Memory B cell (primary cell): Measurements from ENCODE around the gene LIPT2.
A peak's percentile ranks its signal among the peaks of the same experiment; 100 is the strongest.

Experiments
- ATAC-seq: fragments of 150-1000 bp; cut with Tn5 transposase; 2 replicates; pipeline ENCODE4 v1.10.0; 2021; ENCODE audit warnings: low read depth, mild to moderate bottlenecking, moderate library complexity
- DNase-seq, 2 donors: peaks; one replicate each; pipeline ENCODE4 v3.0.0; 2022; ENCODE audit warnings: low spot score in 2 of 2
- H3K27ac Mint-ChIP-seq: one replicate; pipeline ENCODE4 v1.8.0; 2022; ENCODE audit warnings: mild to moderate bottlenecking, moderate library complexity, mixed read lengths
- H3K27me3 Mint-ChIP-seq: one replicate; pipeline ENCODE4 v1.8.0; 2022; ENCODE audit warnings: mixed read lengths
- H3K36me3 Mint-ChIP-seq: one replicate; pipeline ENCODE4 v1.8.0; 2022; ENCODE audit warnings: mild to moderate bottlenecking, mixed read lengths
- H3K4me1 Mint-ChIP-seq: one replicate; pipeline ENCODE4 v1.8.0; 2022; ENCODE audit warnings: mixed read lengths
- H3K4me3 Mint-ChIP-seq: one replicate; pipeline ENCODE4 v1.8.0; 2022; ENCODE audit warnings: mild to moderate bottlenecking, moderate library complexity, mixed read lengths
- H3K9me3 Mint-ChIP-seq: one replicate; pipeline ENCODE4 v1.8.0; 2022; ENCODE audit warnings: mixed read lengths

The LIPT2 gene

GRCh38 chr11:74465291-74465708 is 28.2 kb downstream of the LIPT2 start:
- ATAC-seq (no peak), DNase-seq (no peak)
- Mint-ChIP-seq H3K27ac (no peak overlapping the region), H3K4me1 (peaks cover 5% of the 10 kb centered on the region), H3K4me3 (no peak overlapping the region), H3K27me3 (peaks cover 23% of the 10 kb centered on the region), H3K9me3 (no peaks in the 10 kb centered on the region), H3K36me3 (no peaks in the 10 kb centered on the region)

- Mint-ChIP-seq H3K27me3 (peaks cover 23% of the 10 kb centered on the region), H3K9me3 (no peaks in the 10 kb centered on the region)
Observed at GRCh38 chr11:74464746-74465145, 28.8 kb downstream of the LIPT2 start.

GRCh38 chr11:74463216-74463615 is 30.3 kb downstream of the LIPT2 start:
- Mint-ChIP-seq H3K36me3 (no peaks in the 10 kb centered on the region), H3K4me3 (no peak overlapping the region), H3K27me3 (peaks cover 19% of the 10 kb centered on the region), H3K4me1 (peaks cover 2% of the 10 kb centered on the region), H3K27ac (no peak overlapping the region), H3K9me3 (no peaks in the 10 kb centered on the region)
- DNase-seq (no peak), ATAC-seq (no peak)

More at GRCh38 chr11:74464746-74465145, 28.8 kb downstream of the LIPT2 start:
- no peak for ATAC-seq
- Mint-ChIP-seq H3K27ac (no peak overlapping the region), H3K36me3 (no peaks in the 10 kb centered on the region), H3K4me1 (peaks cover 5% of the 10 kb centered on the region), H3K4me3 (no peak overlapping the region)
- DNase-seq, result no peak

GRCh38 chr11:74462631-74463030 is 30.9 kb downstream of the LIPT2 start:
- Mint-ChIP-seq H3K27me3 (peaks cover 16% of the 10 kb centered on the region), H3K4me3 (no peak overlapping the region), H3K27ac (no peak overlapping the region), H3K9me3 (no peaks in the 10 kb centered on the region), H3K4me1 (no peaks in the 10 kb centered on the region), H3K36me3 (no peaks in the 10 kb centered on the region)
- DNase-seq (no peak), ATAC-seq (no peak)

- Mint-ChIP-seq H3K36me3 (no peaks in the 10 kb centered on the region), H3K4me1 (no peaks in the 10 kb centered on the region), H3K4me3 (no peak overlapping the region), H3K9me3 (no peaks in the 10 kb centered on the region), H3K27me3 (peaks cover 14% of the 10 kb centered on the region), H3K27ac (no peak overlapping the region)
- DNase-seq (no peak), ATAC-seq (no peak)
Observed at GRCh38 chr11:74462009-74462408, 31.5 kb downstream of the LIPT2 start.

- ATAC-seq, result no peak
- Mint-ChIP-seq H3K4me3 (no peak overlapping the region), H3K27ac (no peak overlapping the region), H3K36me3 (no peaks in the 10 kb centered on the region), H3K27me3 (peaks cover 8% of the 10 kb centered on the region), H3K4me1 (no peaks in the 10 kb centered on the region), H3K9me3 (no peaks in the 10 kb centered on the region)
- no peak for DNase-seq
Observed at GRCh38 chr11:74460481-74461154, 32.9 kb downstream of the LIPT2 start.

GRCh38 chr11:74460065-74460464 is 33.5 kb downstream of the LIPT2 start:
- peaks cover 6% of the 10 kb centered on the region for H3K27me3 Mint-ChIP-seq
- no peaks in the 10 kb centered on the region for H3K36me3 Mint-ChIP-seq
- no peak for ATAC-seq
- no peaks in the 10 kb centered on the region for H3K9me3 Mint-ChIP-seq
- no peak overlapping the region for H3K27ac Mint-ChIP-seq
- DNase-seq, result no peak
- H3K4me1 Mint-ChIP-seq, result no peaks in the 10 kb centered on the region
- no peak overlapping the region for H3K4me3 Mint-ChIP-seq

GRCh38 chr11:74459584-74459983 is 33.9 kb downstream of the LIPT2 start:
- Mint-ChIP-seq H3K27ac (no peak overlapping the region), H3K36me3 (no peaks in the 10 kb centered on the region), H3K27me3 (peaks cover 2% of the 10 kb centered on the region), H3K9me3 (no peaks in the 10 kb centered on the region), H3K4me1 (no peaks in the 10 kb centered on the region), H3K4me3 (no peak overlapping the region)
- DNase-seq (no peak), ATAC-seq (no peak)

GRCh38 chr11:74457356-74457755 is 36.2 kb downstream of the LIPT2 start:
- H3K4me3 Mint-ChIP-seq, result no peak overlapping the region
- no peak overlapping the region for H3K27ac Mint-ChIP-seq
- DNase-seq (no peak), ATAC-seq (no peak)
- H3K27me3 Mint-ChIP-seq, result peaks cover 8% of the 10 kb centered on the region
- H3K4me1 Mint-ChIP-seq, result peaks cover 3% of the 10 kb centered on the region
- no peaks in the 10 kb centered on the region for H3K9me3 Mint-ChIP-seq
- H3K36me3 Mint-ChIP-seq, result no peaks in the 10 kb centered on the region

GRCh38 chr11:74453373-74453975 is 40.0 kb downstream of the LIPT2 start:
- peak; percentile 47 for ATAC-seq
- DNase-seq, result peak; percentile 29 to 53
- H3K4me3 Mint-ChIP-seq, result no peak overlapping the region
- no peak overlapping the region for H3K27ac Mint-ChIP-seq
- H3K27me3 Mint-ChIP-seq, result peaks cover 9% of the 10 kb centered on the region
- H3K9me3 Mint-ChIP-seq, result no peaks in the 10 kb centered on the region
- no peaks in the 10 kb centered on the region for H3K36me3 Mint-ChIP-seq
- H3K4me1 Mint-ChIP-seq, result peaks cover 6% of the 10 kb centered on the region

GRCh38 chr11:74452366-74452765 is 41.2 kb downstream of the LIPT2 start:
- H3K36me3 Mint-ChIP-seq, result no peaks in the 10 kb centered on the region
- ATAC-seq (no peak), DNase-seq (no peak)
- peaks cover 6% of the 10 kb centered on the region for H3K4me1 Mint-ChIP-seq
- H3K4me3 Mint-ChIP-seq, result no peak overlapping the region
- H3K27ac Mint-ChIP-seq, result no peak overlapping the region
- H3K27me3 Mint-ChIP-seq, result peaks cover 8% of the 10 kb centered on the region
- no peaks in the 10 kb centered on the region for H3K9me3 Mint-ChIP-seq

- Mint-ChIP-seq H3K36me3 (no peaks in the 10 kb centered on the region), H3K27ac (no peak overlapping the region), H3K9me3 (no peaks in the 10 kb centered on the region), H3K4me3 (no peak overlapping the region), H3K4me1 (peaks cover 6% of the 10 kb centered on the region), H3K27me3 (peaks cover 9% of the 10 kb centered on the region)
- no peak for DNase-seq
- no peak for ATAC-seq
Observed at GRCh38 chr11:74450318-74450717, 43.2 kb downstream of the LIPT2 start.

GRCh38 chr11:74449369-74449931 is 44.1 kb downstream of the LIPT2 start:
- peak; percentile 47 to 61 for DNase-seq

GRCh38 chr11:74447720-74448119 is 45.8 kb downstream of the LIPT2 start:
- Mint-ChIP-seq H3K36me3 (no peaks in the 10 kb centered on the region), H3K27ac (no peak overlapping the region), H3K4me1 (peaks cover 3% of the 10 kb centered on the region), H3K27me3 (peaks cover 10% of the 10 kb centered on the region), H3K9me3 (no peaks in the 10 kb centered on the region), H3K4me3 (no peak overlapping the region)
- no peak for ATAC-seq
- DNase-seq, result no peak

More at GRCh38 chr11:74449369-74449931, 44.1 kb downstream of the LIPT2 start:
- Mint-ChIP-seq H3K36me3 (no peaks in the 10 kb centered on the region), H3K27ac (no peak overlapping the region), H3K4me1 (peaks cover 6% of the 10 kb centered on the region), H3K9me3 (no peaks in the 10 kb centered on the region), H3K4me3 (peak overlapping the region; percentile 55), H3K27me3 (peaks cover 9% of the 10 kb centered on the region)
- ATAC-seq, result peak; percentile 93
